ENCODE results near the gene FGF12.

- TF ChIP-seq CTCF (IDR thresholded peaks at IDR 0.05): no peak
- TF ChIP-seq POLR2A (IDR thresholded peaks at IDR 0.05): no peak
- no peak for TF ChIP-seq EP300 (IDR thresholded peaks at IDR 0.05)
These were observed 520.1 kb downstream of the FGF12 start for GRCh38 chr3:192207239-192207638.

All from tibial nerve (tissue), 4 donors.